T-helper 1 cell treated with Interleukin-12 subunit alpha and Interleukin-12 subunit beta and Interleukin-4 antibody, amounts not matched to agents 30 ng/mL and 1 ng/mL, for 36 hours (primary cell): Measurements from ENCODE around the gene ASAP3. TPM values are rescaled to one million over a fixed set of nuclear protein-coding genes. Genes with fewer than 3 reads are reported as not detected.

ENCODE experiments used
- intact Hi-C: fragments of 100-400 bp; cut with micrococcal nuclease; formaldehyde crosslinking; loops from one replicate; pipeline ENCODE4 v1.15.1; 2024
- total RNA-seq: library from RNA; stranded (reverse); gene quantifications from 2 replicates; pipeline ENCODE4 v1.2.3, GENCODE V29; 2022

The ASAP3 gene
- total RNA-seq = 0.22 and 0.32 TPM in 2 replicates

- intact Hi-C loops = loop anchor here (1.0 to 2.0 kb wide), 6 partner anchors 45 to 154 kb away; partner anchors contain the start of genes HNRNPR, ID3 and ZNF436
Measured at GRCh38 chr1:23483321-23484252, at the start of gene ASAP3. Gene ASAP3, minus strand, starts transcription at chr1:23484179. Its CDS starts 46 bp downstream, at chr1:23484133.

- intact Hi-C loops = loop anchor here (5.0 kb wide), 1 partner anchor 209 kb away; the partner anchor contains the start of gene ELOA
Measured at GRCh38 chr1:23533246-23534023, 49.5 kb upstream of the ASAP3 start.

GRCh38 chr1:23531562-23532094 is 47.6 kb upstream of the ASAP3 start:
- intact Hi-C loops = loop anchor here (1.0 to 5.0 kb wide), 5 partner anchors 8 to 211 kb away; partner anchors contain the start of genes ELOA and ID3

GRCh38 chr1:23530747-23531561 is 47.0 kb upstream of the ASAP3 start, which contains the start of gene E2F2:
Gene E2F2, minus strand, starts transcription at chr1:23531233. Its CDS starts 440 bp downstream, at chr1:23530793.
- intact Hi-C loops = loop anchor here (1.0 to 5.0 kb wide), 5 partner anchors 8 to 211 kb away; partner anchors contain the start of genes ELOA and ID3

- intact Hi-C loops = loop anchor here (2.0 to 5.0 kb wide), 2 partner anchors 25 to 212 kb away; partner anchors contain the start of gene ELOA
Measured at GRCh38 chr1:23530087-23530746, 46.2 kb upstream of the ASAP3 start.

GRCh38 chr1:23529146-23530086 is 45.4 kb upstream of the ASAP3 start:
- intact Hi-C loops = loop anchor here (2.0 to 10.0 kb wide), 4 partner anchors 25 to 213 kb away; partner anchors contain the start of genes ELOA and TCEA3

GRCh38 chr1:23528250-23528978 is 44.4 kb upstream of the ASAP3 start:
- intact Hi-C loops = loop anchor here (1.0 to 10.0 kb wide), 5 partner anchors 31 to 186 kb away; partner anchors contain the start of genes ASAP3 and TCEA3

GRCh38 chr1:23527900-23528249 is 43.9 kb upstream of the ASAP3 start:
- intact Hi-C loops = loop anchor here (1.0 to 10.0 kb wide), 5 partner anchors 31 to 185 kb away; partner anchors contain the start of genes ASAP3 and TCEA3

GRCh38 chr1:23527366-23527765 is 43.4 kb upstream of the ASAP3 start:
- intact Hi-C loops = loop anchor here (10.0 kb wide), 1 partner anchor 103 kb away; the partner anchor contains the start of gene TCEA3

- intact Hi-C loops = loop anchor here (10.0 kb wide), 1 partner anchor 102 kb away; the partner anchor contains the start of gene TCEA3
Measured at GRCh38 chr1:23526329-23527041, 42.5 kb upstream of the ASAP3 start.

GRCh38 chr1:23525558-23526250 is 41.7 kb upstream of the ASAP3 start:
- intact Hi-C loops = loop anchor here (2.0 to 10.0 kb wide), 2 partner anchors 13 to 101 kb away; partner anchors contain the start of gene TCEA3

GRCh38 chr1:23524716-23525401 is 40.9 kb upstream of the ASAP3 start:
- intact Hi-C loops = loop anchor here (2.0 to 10.0 kb wide), 2 partner anchors 14 to 100 kb away; partner anchors contain the start of gene TCEA3

- intact Hi-C loops = loop anchor here (2.0 to 10.0 kb wide), 2 partner anchors 15 to 99 kb away; partner anchors contain the start of gene TCEA3
Measured at GRCh38 chr1:23524163-23524562, 40.2 kb upstream of the ASAP3 start.

GRCh38 chr1:23522244-23522982 is 38.4 kb upstream of the ASAP3 start:
- intact Hi-C loops = loop anchor here (1.0 to 10.0 kb wide), 2 partner anchors 9 to 98 kb away; partner anchors contain the start of genes E2F2 and TCEA3
